Astrocyte (in vitro differentiated cells and primary cell): ENCODE measurements around the gene HEATR9.

Experiments
- EZH2 ChIP-seq: IDR thresholded peaks from 2 replicates; pipeline ENCODE4 v1.6.1; 2012; ENCODE audit warnings: mild to moderate bottlenecking, low read length, inconsistent platforms; ENCODE audit not compliant: insufficient read depth
- TF ChIP-seq, protein P1 (sequence below): IDR thresholded peaks from 2 replicates; pipeline ENCODE4 v1.5.1; 2011; ENCODE audit warnings: low read depth, mild to moderate bottlenecking, inconsistent platforms, low read length, moderate library complexity; ENCODE audit not compliant: insufficient read depth

- TF ChIP-seq, protein P1, sequence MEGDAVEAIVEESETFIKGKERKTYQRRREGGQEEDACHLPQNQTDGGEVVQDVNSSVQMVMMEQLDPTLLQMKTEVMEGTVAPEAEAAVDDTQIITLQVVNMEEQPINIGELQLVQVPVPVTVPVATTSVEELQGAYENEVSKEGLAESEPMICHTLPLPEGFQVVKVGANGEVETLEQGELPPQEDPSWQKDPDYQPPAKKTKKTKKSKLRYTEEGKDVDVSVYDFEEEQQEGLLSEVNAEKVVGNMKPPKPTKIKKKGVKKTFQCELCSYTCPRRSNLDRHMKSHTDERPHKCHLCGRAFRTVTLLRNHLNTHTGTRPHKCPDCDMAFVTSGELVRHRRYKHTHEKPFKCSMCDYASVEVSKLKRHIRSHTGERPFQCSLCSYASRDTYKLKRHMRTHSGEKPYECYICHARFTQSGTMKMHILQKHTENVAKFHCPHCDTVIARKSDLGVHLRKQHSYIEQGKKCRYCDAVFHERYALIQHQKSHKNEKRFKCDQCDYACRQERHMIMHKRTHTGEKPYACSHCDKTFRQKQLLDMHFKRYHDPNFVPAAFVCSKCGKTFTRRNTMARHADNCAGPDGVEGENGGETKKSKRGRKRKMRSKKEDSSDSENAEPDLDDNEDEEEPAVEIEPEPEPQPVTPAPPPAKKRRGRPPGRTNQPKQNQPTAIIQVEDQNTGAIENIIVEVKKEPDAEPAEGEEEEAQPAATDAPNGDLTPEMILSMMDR: no peak
- no peak for TF ChIP-seq EZH2
Observed at GRCh38 chr17:35878361-35878760, 9.7 kb upstream of the HEATR9 start.
